HG02852 (cell line): ENCODE measurements around the gene FXYD2.

Experiments used
- ATAC-seq: cut with Tn5 transposase; IDR thresholded peaks from one replicate; pipeline ENCODE4 v1.9.1; 2021; ENCODE audit warnings: mild to moderate bottlenecking, moderate library complexity; ENCODE audit not compliant: unreplicated experiment

The FXYD2 gene

GRCh38 chr11:117805045-117805444 lies 19.5 kb downstream of the FXYD2 start:
- no peak for ATAC-seq

GRCh38 chr11:117803896-117804295 lies 20.6 kb downstream of the FXYD2 start:
- ATAC-seq = no peak

- no peak for ATAC-seq
These were observed 24.9 kb downstream of the FXYD2 start for GRCh38 chr11:117799634-117800033.

GRCh38 chr11:117796872-117797529 lies 27.5 kb downstream of the FXYD2 start, which contains the start of gene DSCAML1:
Gene DSCAML1, minus strand, starts transcription at chr11:117797216. Its CDS starts 137 bp downstream, at chr11:117797079.
- no peak for ATAC-seq

- ATAC-seq = no peak
These were observed 28.1 kb downstream of the FXYD2 start for GRCh38 chr11:117796456-117796871.

GRCh38 chr11:117795638-117796455 lies 28.7 kb downstream of the FXYD2 start:
- no peak for ATAC-seq

- no peak for ATAC-seq
These were observed 29.5 kb downstream of the FXYD2 start for GRCh38 chr11:117794772-117795629.

GRCh38 chr11:117794135-117794534 lies 30.4 kb downstream of the FXYD2 start:
- ATAC-seq = no peak

- no peak for ATAC-seq
These were observed 31.0 kb downstream of the FXYD2 start for GRCh38 chr11:117793583-117793982.

- ATAC-seq = no peak
These were observed 31.6 kb downstream of the FXYD2 start for GRCh38 chr11:117792992-117793391.

- no peak for ATAC-seq
These were observed 32.3 kb downstream of the FXYD2 start for GRCh38 chr11:117792241-117792640.

- no peak for ATAC-seq
These were observed 34.3 kb downstream of the FXYD2 start for GRCh38 chr11:117790279-117790678.

- no peak for ATAC-seq
These were observed 35.3 kb downstream of the FXYD2 start for GRCh38 chr11:117789241-117789640.

GRCh38 chr11:117786135-117786870 lies 38.2 kb downstream of the FXYD2 start:
- ATAC-seq = no peak

GRCh38 chr11:117782101-117782500 lies 42.4 kb downstream of the FXYD2 start:
- no peak for ATAC-seq

GRCh38 chr11:117781627-117782026 lies 42.9 kb downstream of the FXYD2 start:
- ATAC-seq = no peak

- no peak for ATAC-seq
These were observed 44.1 kb downstream of the FXYD2 start for GRCh38 chr11:117780456-117780855.

GRCh38 chr11:117774553-117774952 lies 50.0 kb downstream of the FXYD2 start:
- no peak for ATAC-seq

- no peak for ATAC-seq
These were observed 52.2 kb downstream of the FXYD2 start for GRCh38 chr11:117772360-117772759.

- no peak for ATAC-seq
These were observed 52.7 kb downstream of the FXYD2 start for GRCh38 chr11:117771841-117772240.

- ATAC-seq = no peak
These were observed 53.3 kb downstream of the FXYD2 start for GRCh38 chr11:117771197-117771596.
